ENCODE measurements around the gene CD101. TPM values are rescaled to one million over a fixed set of nuclear protein-coding genes. Genes with fewer than 3 reads are reported as not detected.

CD101 gene
- total RNA-seq, 2 experiments from 2014 or later = not detected

DNA sequence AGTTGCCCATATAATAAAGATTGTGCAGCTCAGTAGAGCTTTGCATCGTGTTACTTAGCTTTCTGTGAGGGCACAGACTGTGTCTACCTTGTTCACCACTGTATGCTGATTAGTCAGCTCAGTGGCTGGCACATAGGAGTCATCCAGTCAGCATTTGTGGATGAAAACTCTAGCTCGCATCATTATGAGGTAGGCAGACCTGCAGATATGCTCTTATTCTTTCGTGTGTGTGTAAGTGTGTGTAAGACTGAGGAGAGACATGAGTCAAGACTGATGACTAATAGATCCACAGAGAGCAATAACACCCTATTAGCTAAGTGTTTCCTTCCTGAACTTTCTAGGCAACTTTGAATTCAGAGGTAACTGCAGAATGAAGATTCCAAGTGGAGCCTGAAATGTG, 75.7 kb downstream of the CD101 start:
- Histone ChIP-seq H3K4me3 (ENCODE audit: low read depth, low read length, poor library complexity, severe bottlenecking) (no peak overlapping the region), H2AFZ (ENCODE audit: low read length) (no peak overlapping the region), H3K9me3 (ENCODE audit: low read length) (no peaks in the 10 kb centered on the region), H3K4me2 (ENCODE audit: low read length) (no peak overlapping the region), H3K27ac (ENCODE audit: low read depth, low read length, poor library complexity, severe bottlenecking) (no peak overlapping the region), H3K36me3 (ENCODE audit: insufficient read depth, low read length) (peaks cover 96% of the 10 kb centered on the region), H3K9me2 (ENCODE audit: insufficient read depth, low read length) (no peaks in the 10 kb centered on the region), H3K79me2 (ENCODE audit: insufficient read depth, low read depth, low read length) (no peaks in the 10 kb centered on the region), H3K4me1 (ENCODE audit: insufficient read depth, low read length, poor library complexity, severe bottlenecking) (no peaks in the 10 kb centered on the region), H4K20me1 (ENCODE audit: insufficient read depth, low read length) (no peaks in the 10 kb centered on the region)
- DNase-seq (ENCODE audit: low spot score) = no peak
- no TSS peak for BruUV-seq (replicated peaks)
- CTCF ChIA-PET (ENCODE audit: unreplicated experiment) = no interaction called here
- POLR2A ChIA-PET = interaction anchor here (0.5 to 1.3 kb wide), 3 partner anchors 12 to 510 kb away, joined by 3 read pairs; no protein-coding TSS in a partner anchor
- TF ChIP-seq, protein P1, sequence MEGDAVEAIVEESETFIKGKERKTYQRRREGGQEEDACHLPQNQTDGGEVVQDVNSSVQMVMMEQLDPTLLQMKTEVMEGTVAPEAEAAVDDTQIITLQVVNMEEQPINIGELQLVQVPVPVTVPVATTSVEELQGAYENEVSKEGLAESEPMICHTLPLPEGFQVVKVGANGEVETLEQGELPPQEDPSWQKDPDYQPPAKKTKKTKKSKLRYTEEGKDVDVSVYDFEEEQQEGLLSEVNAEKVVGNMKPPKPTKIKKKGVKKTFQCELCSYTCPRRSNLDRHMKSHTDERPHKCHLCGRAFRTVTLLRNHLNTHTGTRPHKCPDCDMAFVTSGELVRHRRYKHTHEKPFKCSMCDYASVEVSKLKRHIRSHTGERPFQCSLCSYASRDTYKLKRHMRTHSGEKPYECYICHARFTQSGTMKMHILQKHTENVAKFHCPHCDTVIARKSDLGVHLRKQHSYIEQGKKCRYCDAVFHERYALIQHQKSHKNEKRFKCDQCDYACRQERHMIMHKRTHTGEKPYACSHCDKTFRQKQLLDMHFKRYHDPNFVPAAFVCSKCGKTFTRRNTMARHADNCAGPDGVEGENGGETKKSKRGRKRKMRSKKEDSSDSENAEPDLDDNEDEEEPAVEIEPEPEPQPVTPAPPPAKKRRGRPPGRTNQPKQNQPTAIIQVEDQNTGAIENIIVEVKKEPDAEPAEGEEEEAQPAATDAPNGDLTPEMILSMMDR (conservative IDR thresholded peaks at IDR 0.05; ENCODE audit: low read length) = no peak
- no peak for TF ChIP-seq EZH2phosphoT487 (IDR thresholded peaks at IDR 0.05; ENCODE audit: borderline replicate concordance, low read depth, low read length)
- intact Hi-C loops (cut with micrococcal nuclease; ENCODE audit: unreplicated experiment) = no loop called here

DNA sequence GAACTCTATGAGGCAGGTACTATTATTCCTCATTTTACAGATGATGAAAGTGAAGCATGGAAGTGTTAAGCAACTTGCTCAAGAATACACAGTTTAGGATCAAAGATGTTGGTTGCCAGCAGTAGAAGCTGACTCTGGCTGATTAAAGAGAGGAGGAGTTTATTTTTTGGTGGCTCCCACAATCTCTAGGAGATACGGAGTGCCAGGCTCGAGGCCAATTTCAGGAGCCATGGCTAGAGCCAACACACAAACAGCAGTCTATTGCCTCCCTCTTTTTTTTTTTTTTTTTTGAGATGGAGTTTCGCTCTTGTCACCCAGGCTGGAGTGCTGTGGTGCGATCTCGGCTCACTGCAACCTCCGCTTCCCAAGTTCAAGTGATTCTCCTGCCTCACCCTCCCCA, 78.2 kb downstream of the CD101 start:
- Histone ChIP-seq H3K27ac (ENCODE audit: low read depth, low read length, poor library complexity, severe bottlenecking) (no peak overlapping the region), H3K4me2 (ENCODE audit: low read length) (no peak overlapping the region), H4K20me1 (ENCODE audit: insufficient read depth, low read length) (no peaks in the 10 kb centered on the region), H3K4me1 (ENCODE audit: insufficient read depth, low read length, poor library complexity, severe bottlenecking) (no peaks in the 10 kb centered on the region), H3K4me3 (ENCODE audit: low read depth, low read length, poor library complexity, severe bottlenecking) (no peak overlapping the region), H3K9me2 (ENCODE audit: insufficient read depth, low read length) (no peaks in the 10 kb centered on the region), H3K79me2 (ENCODE audit: insufficient read depth, low read depth, low read length) (no peaks in the 10 kb centered on the region), H3K9me3 (ENCODE audit: low read length) (no peaks in the 10 kb centered on the region), H3K36me3 (ENCODE audit: insufficient read depth, low read length) (peaks cover 97% of the 10 kb centered on the region), H2AFZ (ENCODE audit: low read length) (no peak overlapping the region)
- no peak for DNase-seq (ENCODE audit: low spot score)
- BruUV-seq (replicated peaks) = no TSS peak
- ChIA-PET POLR2A (no interaction called here), CTCF (ENCODE audit: unreplicated experiment) (interaction anchor here (1.5 kb wide), 1 partner anchor 49 kb away, joined by 3 read pairs; no protein-coding TSS in a partner anchor)
- intact Hi-C loops (cut with micrococcal nuclease; ENCODE audit: unreplicated experiment) = no loop called here
- TF ChIP-seq, protein P1 (conservative IDR thresholded peaks at IDR 0.05; ENCODE audit: low read length) = no peak
- no peak for TF ChIP-seq EZH2phosphoT487 (IDR thresholded peaks at IDR 0.05; ENCODE audit: borderline replicate concordance, low read depth, low read length)

DNA sequence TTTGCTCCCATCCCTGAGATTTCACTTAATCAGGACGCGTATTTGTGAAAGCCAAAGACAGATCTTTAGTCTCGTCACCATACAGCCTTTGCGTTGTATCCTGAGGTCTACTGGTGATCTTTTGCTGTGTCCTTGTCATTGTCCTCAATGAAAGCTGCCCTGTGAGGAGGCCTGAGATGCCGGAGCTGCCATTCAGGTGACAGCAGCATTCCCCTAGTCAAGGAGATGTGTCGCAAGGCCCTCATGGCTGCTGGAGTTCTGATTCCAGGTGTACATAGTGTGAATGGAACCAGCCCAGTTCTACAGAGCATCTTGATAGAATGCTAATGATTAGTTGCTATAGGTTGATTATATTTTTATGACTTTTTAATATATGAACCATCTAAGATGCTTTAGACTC, 82.7 kb downstream of the CD101 start:
- Histone ChIP-seq H2AFZ (ENCODE audit: low read length) (no peak overlapping the region), H3K4me2 (ENCODE audit: low read length) (no peak overlapping the region), H4K20me1 (ENCODE audit: insufficient read depth, low read length) (no peaks in the 10 kb centered on the region), H3K9me2 (ENCODE audit: insufficient read depth, low read length) (no peaks in the 10 kb centered on the region), H3K4me1 (ENCODE audit: insufficient read depth, low read length, poor library complexity, severe bottlenecking) (no peaks in the 10 kb centered on the region), H3K79me2 (ENCODE audit: insufficient read depth, low read depth, low read length) (no peaks in the 10 kb centered on the region), H3K36me3 (ENCODE audit: insufficient read depth, low read length) (peaks cover 96% of the 10 kb centered on the region), H3K27ac (ENCODE audit: low read depth, low read length, poor library complexity, severe bottlenecking) (no peak overlapping the region), H3K4me3 (ENCODE audit: low read depth, low read length, poor library complexity, severe bottlenecking) (no peak overlapping the region), H3K9me3 (ENCODE audit: low read length) (no peaks in the 10 kb centered on the region; the same call in 1 of the 2 replicates)
- BruUV-seq (replicated peaks) = no TSS peak
- ChIA-PET CTCF (ENCODE audit: unreplicated experiment) (no interaction called here), POLR2A (no interaction called here)
- TF ChIP-seq, protein P1 (conservative IDR thresholded peaks at IDR 0.05; ENCODE audit: low read length) = no peak
- TF ChIP-seq EZH2phosphoT487 (IDR thresholded peaks at IDR 0.05; ENCODE audit: borderline replicate concordance, low read depth, low read length) = no peak
- no peak for DNase-seq (ENCODE audit: low spot score)
- intact Hi-C loops (cut with micrococcal nuclease; ENCODE audit: unreplicated experiment) = no loop called here

Small RNAs within 50 kb of the gene (small RNA-seq; reads per million reads assigned to genes)
- gene RNA5SP55 = not detected

Other genes starting within 250 kb of the CD101 start
- gene CD2, start 247.3 kb upstream of the CD101 start, total RNA-seq (2014; rRNA removed; shearing (Covaris generic)) = not detected in 2 replicates
- not detected in 2 replicates for gene CD2, start 247.3 kb upstream of the CD101 start, total RNA-seq (2022)
- not detected in 2 replicates for gene PTGFRN, start 91.8 kb upstream of the CD101 start, total RNA-seq (2014; rRNA removed; shearing (Covaris generic))
- not detected in 2 replicates for gene PTGFRN, start 91.8 kb upstream of the CD101 start, total RNA-seq (2022)
- 81.3 and 82.6 TPM in 2 replicates for gene TTF2, start 58.6 kb downstream of the CD101 start, total RNA-seq (2014; rRNA removed; shearing (Covaris generic))
- 133 and 136 TPM in 2 replicates for gene TTF2, start 58.6 kb downstream of the CD101 start, total RNA-seq (2022)
- not detected in 2 replicates for gene TRIM45, start 120.0 kb downstream of the CD101 start, total RNA-seq (2014; rRNA removed; shearing (Covaris generic))
- not detected in 2 replicates for gene TRIM45, start 120.0 kb downstream of the CD101 start, total RNA-seq (2022)
- not detected in 2 replicates for gene VTCN1, start 209.2 kb downstream of the CD101 start, total RNA-seq (2014; rRNA removed; shearing (Covaris generic))
- gene VTCN1, start 209.2 kb downstream of the CD101 start, total RNA-seq (2022) = not detected in 2 replicates